C4-2B (cell line): Measurements from ENCODE around the gene ALOX15.
"Not testable (repeated sequence)": the region's sequence is repeated elsewhere in the genome, so short reads cannot be mapped to it uniquely, and the experiment has no call there.

Experiments used
- H3K27ac ChIP-seq: fragments of 450-650 bp; 2 replicates; pipeline ENCODE4 v1.5.1; 2017
- ZFX ChIP-seq: fragments of 450-650 bp; IDR thresholded peaks from 2 replicates; pipeline ENCODE4 v1.6.1; 2017
- TF ChIP-seq, protein P1 (sequence below): fragments of 450-650 bp; conservative IDR thresholded peaks from 2 replicates; pipeline ENCODE4 v1.5.1; 2017; ENCODE audit warnings: mild to moderate bottlenecking

The ALOX15 gene

DNA sequence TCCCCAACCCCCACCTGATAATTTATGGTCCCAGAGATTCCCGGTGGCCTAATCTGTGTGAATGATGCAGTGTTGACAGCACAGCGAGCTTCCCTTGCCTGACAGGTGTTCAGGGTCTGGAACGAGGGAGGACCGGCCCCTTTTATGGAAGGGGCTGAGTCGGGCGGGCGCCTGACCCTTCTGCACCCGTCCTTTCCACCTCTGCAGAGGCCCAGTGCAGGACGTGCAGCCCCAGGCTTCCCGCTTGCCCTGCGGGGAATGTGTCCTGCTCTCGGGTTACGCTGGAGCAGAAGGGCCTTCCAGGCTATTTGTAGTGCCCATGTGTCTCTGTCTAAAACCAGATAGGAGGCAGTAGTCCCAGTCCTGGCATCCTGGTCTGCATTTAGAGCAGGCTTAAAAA lies 40.9 kb downstream of the ALOX15 start:
- no peak for TF ChIP-seq ZFX
- TF ChIP-seq, protein P1, sequence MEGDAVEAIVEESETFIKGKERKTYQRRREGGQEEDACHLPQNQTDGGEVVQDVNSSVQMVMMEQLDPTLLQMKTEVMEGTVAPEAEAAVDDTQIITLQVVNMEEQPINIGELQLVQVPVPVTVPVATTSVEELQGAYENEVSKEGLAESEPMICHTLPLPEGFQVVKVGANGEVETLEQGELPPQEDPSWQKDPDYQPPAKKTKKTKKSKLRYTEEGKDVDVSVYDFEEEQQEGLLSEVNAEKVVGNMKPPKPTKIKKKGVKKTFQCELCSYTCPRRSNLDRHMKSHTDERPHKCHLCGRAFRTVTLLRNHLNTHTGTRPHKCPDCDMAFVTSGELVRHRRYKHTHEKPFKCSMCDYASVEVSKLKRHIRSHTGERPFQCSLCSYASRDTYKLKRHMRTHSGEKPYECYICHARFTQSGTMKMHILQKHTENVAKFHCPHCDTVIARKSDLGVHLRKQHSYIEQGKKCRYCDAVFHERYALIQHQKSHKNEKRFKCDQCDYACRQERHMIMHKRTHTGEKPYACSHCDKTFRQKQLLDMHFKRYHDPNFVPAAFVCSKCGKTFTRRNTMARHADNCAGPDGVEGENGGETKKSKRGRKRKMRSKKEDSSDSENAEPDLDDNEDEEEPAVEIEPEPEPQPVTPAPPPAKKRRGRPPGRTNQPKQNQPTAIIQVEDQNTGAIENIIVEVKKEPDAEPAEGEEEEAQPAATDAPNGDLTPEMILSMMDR, result no peak
- H3K27ac ChIP-seq, result no peak overlapping the region

DNA sequence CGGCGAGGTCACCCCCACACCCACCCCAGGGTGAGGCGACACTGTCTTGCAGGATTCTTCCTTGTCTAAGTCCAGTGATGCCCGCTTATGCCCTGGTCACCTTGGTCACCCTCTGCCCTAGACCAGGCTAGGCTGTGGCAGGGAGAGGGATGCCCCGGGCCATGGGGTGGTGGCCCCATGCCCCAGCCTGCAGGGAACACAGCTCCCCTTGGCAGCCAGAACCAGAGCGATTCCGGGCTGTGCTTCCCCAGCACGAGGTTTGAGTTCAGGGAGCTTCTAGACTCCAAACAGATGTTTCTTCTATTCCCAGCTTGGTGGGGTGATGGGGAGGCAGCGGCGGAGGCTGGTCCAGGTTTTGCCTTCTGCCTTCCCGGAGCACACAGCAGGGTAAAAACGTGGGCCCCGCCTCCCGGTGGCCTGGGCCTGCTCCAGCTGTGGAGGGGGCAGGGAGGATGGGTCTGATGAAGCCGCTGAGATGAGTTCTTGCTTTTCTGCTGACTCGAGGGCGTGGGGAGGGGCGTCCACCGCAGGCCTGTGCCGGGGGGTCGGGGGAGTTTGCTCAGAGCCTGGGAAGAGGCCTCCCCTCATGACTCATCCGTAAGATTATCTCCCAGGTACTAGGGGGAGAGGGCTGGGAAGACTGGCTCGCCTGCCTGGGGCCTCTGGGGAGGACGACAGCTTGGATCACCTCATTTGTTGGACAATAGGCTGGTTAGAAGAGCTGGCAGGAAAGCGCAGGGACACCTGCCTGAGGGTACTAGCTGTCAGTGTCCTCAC lies 41.8 kb downstream of the ALOX15 start:
- no peak overlapping the region for H3K27ac ChIP-seq
- TF ChIP-seq, protein P1, result no peak
- TF ChIP-seq ZFX, result no peak

DNA sequence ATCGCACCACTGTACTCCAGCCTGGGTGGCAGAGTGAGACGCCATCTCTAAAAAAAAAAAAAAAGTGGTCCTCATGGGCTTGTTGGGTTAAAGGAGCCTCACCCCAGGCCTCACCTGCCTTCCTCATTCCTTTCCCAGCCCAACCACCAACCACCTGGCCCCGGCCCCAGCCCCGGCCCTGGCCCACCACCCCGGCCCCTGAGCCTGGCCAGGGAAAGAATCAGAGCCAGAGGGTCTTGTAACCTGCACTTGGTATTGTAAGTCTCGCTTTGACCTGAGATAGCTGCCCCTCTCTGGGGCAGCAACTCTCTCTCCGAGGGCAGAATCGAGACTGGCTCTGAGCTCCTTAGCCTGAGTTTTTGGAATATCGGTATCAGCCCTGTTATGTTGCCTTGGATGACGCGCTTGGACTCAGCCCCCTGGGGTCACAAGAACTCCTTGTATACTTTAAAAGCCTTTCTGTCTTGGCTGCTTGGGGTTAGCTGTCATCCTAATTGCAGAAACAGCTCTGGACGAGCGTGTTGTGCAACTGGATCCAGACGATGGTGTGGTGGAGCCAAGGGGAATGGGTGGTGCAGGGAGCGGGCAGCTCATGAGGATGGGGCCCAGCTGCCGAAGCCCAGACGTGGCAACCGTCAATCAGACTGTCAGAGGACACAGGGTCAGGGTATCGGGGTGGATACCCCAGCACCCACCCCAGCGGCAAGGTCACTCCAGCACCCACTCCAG lies 42.5 kb downstream of the ALOX15 start:
- TF ChIP-seq, protein P1, result no peak
- TF ChIP-seq ZFX, result no peak
- no peak overlapping the region for H3K27ac ChIP-seq

DNA sequence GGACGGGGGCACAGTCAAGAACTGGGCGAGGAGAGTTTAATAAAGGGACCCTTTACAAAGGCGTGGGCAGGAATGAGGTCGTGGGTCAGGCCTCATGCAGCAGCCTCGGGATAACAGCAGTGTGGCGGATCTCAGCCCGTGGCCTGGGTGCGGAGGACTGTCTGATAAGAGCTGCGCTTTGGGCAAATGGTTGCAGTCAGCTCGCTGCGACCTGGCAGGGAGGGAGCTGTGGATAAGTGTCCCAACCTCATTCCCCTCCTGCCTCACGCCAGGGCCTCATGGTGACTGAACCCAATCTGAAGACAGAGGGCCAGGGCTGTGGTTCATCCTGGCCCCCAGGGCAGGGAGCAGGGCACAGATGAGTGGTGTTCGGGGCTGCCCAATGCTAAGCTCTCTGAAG lies 43.5 kb downstream of the ALOX15 start:
- no peak for TF ChIP-seq ZFX
- TF ChIP-seq, protein P1, result no peak
- H3K27ac ChIP-seq, result no peak overlapping the region

DNA sequence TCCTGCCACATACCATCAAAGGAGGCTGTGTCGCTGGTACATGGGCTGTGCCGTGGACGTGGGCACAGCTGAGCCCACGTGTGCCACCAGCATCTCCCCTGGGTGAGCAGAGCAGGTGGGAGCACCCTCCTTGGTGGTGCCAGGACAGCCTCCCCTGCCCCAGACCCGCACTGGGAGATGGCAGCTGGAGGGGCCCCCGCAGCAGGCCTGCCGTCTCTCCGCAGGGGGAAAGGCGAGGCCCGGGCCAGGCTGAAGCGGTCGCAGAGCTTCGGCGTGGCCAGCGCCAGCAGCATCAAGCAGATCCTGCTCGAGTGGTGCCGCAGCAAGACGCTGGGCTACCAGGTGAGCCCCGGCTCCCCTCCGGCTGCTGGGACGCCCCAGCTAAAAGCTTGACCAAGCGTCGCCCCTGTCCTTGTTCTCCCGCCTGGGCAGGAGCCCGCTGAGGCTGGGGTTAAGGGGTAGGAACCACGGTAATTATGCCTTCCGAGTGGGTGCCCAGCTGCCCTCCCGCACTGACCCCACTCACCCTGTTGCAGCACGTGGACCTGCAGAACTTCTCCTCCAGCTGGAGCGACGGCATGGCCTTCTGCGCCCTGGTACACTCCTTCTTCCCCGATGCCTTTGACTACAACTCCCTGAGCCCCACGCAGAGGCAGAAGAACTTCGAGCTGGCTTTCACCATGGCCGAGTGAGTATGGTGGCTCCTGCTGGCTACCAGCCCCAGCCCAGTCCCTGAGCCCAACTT lies 44.7 kb downstream of the ALOX15 start:
- H3K27ac ChIP-seq, result no peak overlapping the region
- no peak for TF ChIP-seq ZFX
- TF ChIP-seq, protein P1, result no peak

DNA sequence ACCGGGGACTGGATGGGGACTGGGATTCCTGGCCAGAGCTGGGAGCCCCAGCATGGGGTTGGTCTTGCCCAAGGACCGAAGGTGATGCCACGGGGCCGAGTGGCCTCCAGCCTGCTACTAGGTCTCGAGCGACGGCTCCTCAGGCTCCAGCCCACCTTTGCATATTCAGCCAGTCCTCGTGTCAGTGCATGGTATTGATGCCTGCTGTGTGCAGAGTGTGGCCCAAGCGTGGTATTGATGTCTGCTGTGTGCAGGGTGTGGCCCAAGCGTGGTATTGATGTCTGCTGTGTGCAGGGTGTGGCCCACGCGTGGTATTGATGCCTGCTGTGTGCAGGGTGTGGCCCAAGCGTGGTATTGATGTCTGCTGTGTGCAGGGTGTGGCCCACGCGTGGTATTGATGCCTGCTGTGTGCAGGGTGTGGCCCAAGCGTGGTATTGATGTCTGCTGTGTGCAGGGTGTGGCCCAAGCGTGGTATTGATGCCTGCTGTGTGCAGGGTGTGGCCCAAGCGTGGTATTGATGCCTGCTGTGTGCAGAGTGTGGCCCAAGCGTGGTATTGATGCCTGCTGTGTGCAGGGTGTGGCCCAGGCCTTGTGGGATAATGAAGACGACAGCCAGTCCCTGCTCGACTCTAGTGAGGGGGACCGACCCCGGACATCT lies 45.7 kb downstream of the ALOX15 start:
- H3K27ac ChIP-seq, result not testable (repeated sequence)

GRCh38 chr17:4594931-4595684 lies 46.4 kb downstream of the ALOX15 start:
- H3K27ac ChIP-seq, result no peak overlapping the region
- TF ChIP-seq ZFX, result no peak
- TF ChIP-seq, protein P1, result no peak
